Stomach (tissue), 9 donors: ENCODE data around the gene STRIP2. TPM values are rescaled to one million over a fixed set of nuclear protein-coding genes. Genes with fewer than 3 reads are reported as not detected.

Experiments used
- DNase-seq, 2 donors: peaks; one replicate each; pipeline versions ENCODE4 v3.0.0 to v3.0.0-alpha.2; 2013 to 2019
- H3K27ac ChIP-seq, 5 donors: fragments of 200-600 bp in 4 of 5; sonication (generic) in 4 of 5; one replicate each; pipeline ENCODE4 v1.5.1; 2013 to 2019; ENCODE audit warnings: mild to moderate bottlenecking in 1 of 5, moderate library complexity in 1 of 5
- H3K27me3 ChIP-seq, 3 donors: fragments of 200-600 bp; sonication (generic); one replicate each; pipeline ENCODE4 v1.5.1; 2017 to 2019; ENCODE audit warnings: mixed run types in 1 of 3
- H3K36me3 ChIP-seq, 4 donors: fragments of 200-600 bp; sonication (generic); 1 replicate in 3 of 4; 2 replicates in 1 of 4; pipeline ENCODE4 v1.5.1; 2016 to 2019
- H3K4me1 ChIP-seq, 4 donors: fragments of 200-600 bp; sonication (generic); one replicate each; pipeline ENCODE4 v1.5.1; 2016 to 2019
- H3K4me3 ChIP-seq, 4 donors: fragments of 200-600 bp; sonication (generic) in 3 of 4; one replicate each; pipeline ENCODE4 v1.5.1; 2016 to 2019; ENCODE audit warnings: mild to moderate bottlenecking in 1 of 4
- H3K9me3 ChIP-seq, 4 donors: fragments of 200-600 bp; sonication (generic); one replicate each; pipeline ENCODE4 v1.5.1; 2016 to 2019
- CTCF ChIP-seq, 7 experiments: fragments of 450-650 bp in 4 of 7; fragments of 200-600 bp in 3 of 7; sonication (generic) in 3 of 7; IDR thresholded peaks; one replicate each; pipeline ENCODE4 v1.5.1; 2016 to 2019; ENCODE audit warnings: antibody characterized with exemption in 7 of 7, control low read depth in 2 of 7, mild to moderate bottlenecking in 1 of 7
- EP300 ChIP-seq: sonication (generic); formaldehyde crosslinking; IDR thresholded peaks from one replicate; pipeline ENCODE4 v1.6.1; 2017; ENCODE audit warnings: antibody characterized with exemption
- POLR2A ChIP-seq, 4 donors: fragments of 450-650 bp; IDR thresholded peaks; one replicate each; pipeline ENCODE4 v1.6.1; 2016; ENCODE audit warnings: antibody characterized with exemption in 4 of 4, control low read depth in 2 of 4, mild to moderate bottlenecking in 1 of 4, moderate library complexity in 1 of 4
- POLR2AphosphoS5 ChIP-seq, 3 donors: sonication (generic); formaldehyde crosslinking; IDR thresholded peaks; one replicate each; pipeline ENCODE4 v1.6.1; 2016; ENCODE audit warnings: antibody characterized with exemption in 3 of 3
- WGBS, 5 donors: extraction: QIAGEN DNeasy Blood & Tissue Kit in 3 of 5; methylation state at CpG; one replicate each; pipeline versions ENCODE4 v1.1.5 to v1.1.7; 2013 to 2018; 5-methylcytosine and 5-hydroxymethylcytosine counted together
- intact Hi-C: fragments of 100-400 bp; cut with DNase I; formaldehyde crosslinking; loops from one replicate; pipeline ENCODE4 v1.15.1; 2023; ENCODE audit warnings: low total_unique reads
- polyA plus RNA-seq, 3 donors: library from polyadenylated mRNA; stranded (reverse); fragments of 200-250 nt; gene quantifications; one replicate each; pipeline ENCODE4 v1.2.3, GENCODE V29; 2013
- total RNA-seq, 5 donors: library from RNA; depleted of rRNA; stranded (reverse); fragments of >200 nt; gene quantifications; one replicate each; pipeline versions ENCODE4 v1.1.0 to v1.2.3, GENCODE V29; 2014 to 2016
- donor health status: healthy with polysubstance abuse.
- donor health status: Bipolar disorder and iron deficiency.
- donor health status: healthy.

The STRIP2 gene
- total and polyA plus RNA-seq, 8 donors = 0.56 to 2.0 (median 0.98) TPM; not detected in 3

GRCh38 chr7:129464194-129464593 is 30.0 kb downstream of the STRIP2 start:
- 88 to 98% (median 94%) methylated on average over 4 of the region's 4 CpGs for WGBS, 5 donors
- Histone ChIP-seq H3K4me1 (peaks cover 0 to 11% (median 9%) of the 10 kb centered on the region in 4 donors), H3K27ac (no peak overlapping the region), H3K36me3 (peaks cover 0 to 6% (median 0%) of the 10 kb centered on the region in 4 donors), H3K9me3 (no peaks in the 10 kb centered on the region), H3K27me3 (no peaks in the 10 kb centered on the region), H3K4me3 (no peak overlapping the region)
- intact Hi-C loops = loop anchor here (10.0 kb wide), 1 partner anchor 249 kb away; no protein-coding TSS in a partner anchor
- DNase-seq = no peak
- TF ChIP-seq POLR2A (IDR thresholded peaks at IDR 0.05) (no peak), CTCF (IDR thresholded peaks at IDR 0.05) (no peak), EP300 (no peak), POLR2AphosphoS5 (IDR thresholded peaks at IDR 0.05) (no peak)

- WGBS, 5 donors = 68 to 78% (median 71%) methylated on average over 2 of the region's 2 CpGs
- Histone ChIP-seq H3K9me3 (no peaks in the 10 kb centered on the region), H3K4me3 (no peak overlapping the region), H3K36me3 (peaks cover 0 to 5% (median 0%) of the 10 kb centered on the region in 4 donors), H3K27me3 (no peaks in the 10 kb centered on the region), H3K4me1 (peaks cover 0 to 11% (median 9%) of the 10 kb centered on the region in 4 donors), H3K27ac (no peak overlapping the region)
- no peak for TF ChIP-seq EP300
- no peak for TF ChIP-seq POLR2AphosphoS5 (IDR thresholded peaks at IDR 0.05)
- TF ChIP-seq POLR2A (IDR thresholded peaks at IDR 0.05) = no peak
- no peak for TF ChIP-seq CTCF (IDR thresholded peaks at IDR 0.05)
- intact Hi-C loops = loop anchor here (5.0 to 10.0 kb wide), 2 partner anchors 108 to 250 kb away; no protein-coding TSS in a partner anchor
- DNase-seq = no peak
Measured at GRCh38 chr7:129465080-129465479, 30.8 kb downstream of the STRIP2 start.

GRCh38 chr7:129466796-129467195 is 32.6 kb downstream of the STRIP2 start:
- peaks cover 0 to 11% (median 9%) of the 10 kb centered on the region in 4 donors for H3K4me1 ChIP-seq
- H3K4me3 ChIP-seq = no peak overlapping the region
- no peaks in the 10 kb centered on the region for H3K27me3 ChIP-seq
- TF ChIP-seq POLR2A (IDR thresholded peaks at IDR 0.05) (no peak), CTCF (IDR thresholded peaks at IDR 0.05) (no peak), POLR2AphosphoS5 (IDR thresholded peaks at IDR 0.05) (no peak), EP300 (no peak)
- H3K9me3 ChIP-seq = no peaks in the 10 kb centered on the region
- DNase-seq = no peak
- intact Hi-C loops = loop anchor here (5.0 to 10.0 kb wide), 2 partner anchors 109 to 252 kb away; no protein-coding TSS in a partner anchor
- WGBS, 5 donors = 82 to 92% (median 89%) methylated on average over 3 of the region's 3 CpGs
- H3K27ac ChIP-seq = no peak overlapping the region
- H3K36me3 ChIP-seq = no peaks in the 10 kb centered on the region

GRCh38 chr7:129468087-129468486 is 33.9 kb downstream of the STRIP2 start:
- intact Hi-C loops = loop anchor here (5.0 to 10.0 kb wide), 2 partner anchors 111 to 253 kb away; no protein-coding TSS in a partner anchor
- no peaks in the 10 kb centered on the region for H3K36me3 ChIP-seq

More at GRCh38 chr7:129468087-129468486, 33.9 kb downstream of the STRIP2 start:
- DNase-seq = peak in 1 of 2 donors; percentile 9
- TF ChIP-seq CTCF (IDR thresholded peaks at IDR 0.05) = no peak
- no peak for TF ChIP-seq POLR2AphosphoS5 (IDR thresholded peaks at IDR 0.05)
- no peak for TF ChIP-seq EP300
- no peak for TF ChIP-seq POLR2A (IDR thresholded peaks at IDR 0.05)
- Histone ChIP-seq H3K4me1 (peaks cover 0 to 11% (median 9%) of the 10 kb centered on the region in 4 donors), H3K27me3 (no peaks in the 10 kb centered on the region), H3K9me3 (no peaks in the 10 kb centered on the region), H3K27ac (no peak overlapping the region), H3K4me3 (no peak overlapping the region)
- WGBS, 5 donors = 22 to 57% (median 54%) methylated on average over 1 of the region's 1 CpG
